ENCODE results near the gene BRMS1L.

- no peak for TF ChIP-seq TAF1 (IDR thresholded peaks at IDR 0.05; ENCODE audit: low read depth, low read length)
- no peak for TF ChIP-seq POLR2AphosphoS5 (IDR thresholded peaks at IDR 0.05; ENCODE audit: low read depth, low read length)
- no peak for TF ChIP-seq POLR2A (IDR thresholded peaks at IDR 0.05; ENCODE audit: low read depth, low read length)
Measured at GRCh38 chr14:35879151-35879648, 53.1 kb downstream of the BRMS1L start.
